ENCODE measurements around the gene STKLD1. TPM values are rescaled to one million over a fixed set of nuclear protein-coding genes. Genes with fewer than 3 reads are reported as not detected.

STKLD1 gene
- total RNA-seq, 1 donor from 2014 or later: 1.3 TPM

DNA sequence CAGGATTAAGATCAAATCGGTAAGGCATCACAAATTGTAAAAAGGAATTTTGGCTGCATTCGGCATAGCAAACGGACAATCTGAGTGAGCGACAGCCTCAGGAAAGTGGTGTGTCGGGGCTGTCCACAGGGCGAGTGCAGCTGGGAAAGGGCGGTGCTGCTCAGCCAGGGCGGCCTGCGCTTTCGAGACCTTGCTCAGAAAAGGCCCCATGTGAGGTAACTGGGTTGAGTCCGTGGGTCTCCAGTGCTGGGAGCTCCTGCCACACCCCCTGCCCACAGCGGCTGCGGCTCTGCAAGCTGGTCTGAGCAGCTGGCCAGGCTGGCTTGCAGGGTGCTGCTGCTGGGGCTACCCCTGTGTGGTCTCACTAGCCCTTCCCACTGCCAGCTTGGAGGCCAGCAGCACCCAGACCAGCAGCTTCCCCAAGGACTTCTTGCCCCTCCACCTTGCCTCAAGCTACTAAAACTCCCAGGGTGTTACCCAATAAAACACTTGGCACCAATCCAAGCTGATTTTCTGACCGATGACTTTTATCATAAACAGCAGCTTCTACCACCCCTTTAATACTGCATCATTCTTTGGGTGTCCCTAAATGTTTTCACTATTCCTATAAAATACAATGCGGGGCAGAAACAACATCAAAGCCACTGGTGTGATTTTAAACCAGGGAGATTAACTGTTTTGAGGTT, 13.7 kb upstream of the STKLD1 start:
- no peak overlapping the region for H3K4me3 ChIP-seq (ENCODE audit: low read depth, low read length)
- no peak for DNase-seq (ENCODE audit: low read depth)
- TF ChIP-seq, protein P1, sequence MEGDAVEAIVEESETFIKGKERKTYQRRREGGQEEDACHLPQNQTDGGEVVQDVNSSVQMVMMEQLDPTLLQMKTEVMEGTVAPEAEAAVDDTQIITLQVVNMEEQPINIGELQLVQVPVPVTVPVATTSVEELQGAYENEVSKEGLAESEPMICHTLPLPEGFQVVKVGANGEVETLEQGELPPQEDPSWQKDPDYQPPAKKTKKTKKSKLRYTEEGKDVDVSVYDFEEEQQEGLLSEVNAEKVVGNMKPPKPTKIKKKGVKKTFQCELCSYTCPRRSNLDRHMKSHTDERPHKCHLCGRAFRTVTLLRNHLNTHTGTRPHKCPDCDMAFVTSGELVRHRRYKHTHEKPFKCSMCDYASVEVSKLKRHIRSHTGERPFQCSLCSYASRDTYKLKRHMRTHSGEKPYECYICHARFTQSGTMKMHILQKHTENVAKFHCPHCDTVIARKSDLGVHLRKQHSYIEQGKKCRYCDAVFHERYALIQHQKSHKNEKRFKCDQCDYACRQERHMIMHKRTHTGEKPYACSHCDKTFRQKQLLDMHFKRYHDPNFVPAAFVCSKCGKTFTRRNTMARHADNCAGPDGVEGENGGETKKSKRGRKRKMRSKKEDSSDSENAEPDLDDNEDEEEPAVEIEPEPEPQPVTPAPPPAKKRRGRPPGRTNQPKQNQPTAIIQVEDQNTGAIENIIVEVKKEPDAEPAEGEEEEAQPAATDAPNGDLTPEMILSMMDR (conservative IDR thresholded peaks at IDR 0.05; ENCODE audit: low read depth, low read length): no peak

- TF ChIP-seq, protein P1 (conservative IDR thresholded peaks at IDR 0.05; ENCODE audit: low read depth, low read length): no peak
- no peak for DNase-seq (ENCODE audit: low read depth)
- H3K4me3 ChIP-seq (ENCODE audit: low read depth, low read length): no peak overlapping the region
These were observed 9.7 kb upstream of the STKLD1 start for GRCh38 chr9:133366435-133366834.

DNA sequence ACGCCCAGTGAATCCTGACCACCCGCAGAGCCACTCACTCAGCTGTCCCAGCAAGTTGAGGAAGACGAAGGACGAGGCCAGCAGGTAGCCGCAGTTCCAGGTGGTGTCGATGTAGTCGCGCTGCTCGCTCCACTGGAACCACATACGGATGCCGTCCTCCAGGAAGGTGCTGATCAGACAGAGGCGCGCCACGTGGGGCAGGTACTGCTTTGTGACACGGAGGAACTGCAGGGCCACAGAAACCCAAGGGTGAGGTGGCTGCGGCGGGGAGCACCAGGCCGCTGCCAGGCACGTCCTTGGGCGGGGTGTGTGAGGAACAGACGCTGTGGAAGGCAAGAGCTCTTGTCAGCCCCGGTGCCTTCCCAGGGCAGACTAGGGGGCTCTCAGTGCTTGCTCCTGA, 8.9 kb upstream of the STKLD1 start:
- TF ChIP-seq, protein P1 (conservative IDR thresholded peaks at IDR 0.05; ENCODE audit: low read depth, low read length): no peak
- H3K4me3 ChIP-seq (ENCODE audit: low read depth, low read length): no peak overlapping the region
- no peak for DNase-seq (ENCODE audit: low read depth)

DNA sequence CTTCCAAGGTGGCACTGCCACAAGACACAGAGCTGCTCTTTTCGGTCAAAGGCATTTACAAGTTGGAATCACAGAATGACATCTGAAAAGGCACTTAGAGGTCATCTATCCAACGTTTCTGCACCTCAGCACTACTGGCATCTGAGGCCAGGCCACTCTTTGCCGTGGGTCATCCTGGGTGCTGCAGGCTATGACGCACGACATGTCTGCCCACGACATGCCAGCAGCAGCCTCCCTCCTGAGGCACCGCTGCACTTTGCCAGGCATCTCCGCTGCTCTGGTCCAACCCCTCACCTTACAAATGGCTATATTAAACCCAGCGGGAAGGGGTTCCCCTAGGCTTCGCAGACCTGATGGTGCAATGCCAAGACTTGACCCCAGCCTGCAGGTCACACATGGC, 8.4 kb upstream of the STKLD1 start:
- TF ChIP-seq, protein P1 (conservative IDR thresholded peaks at IDR 0.05; ENCODE audit: low read depth, low read length): no peak
- no peak for DNase-seq (ENCODE audit: low read depth)
- H3K4me3 ChIP-seq (ENCODE audit: low read depth, low read length): no peak overlapping the region

- DNase-seq (ENCODE audit: low read depth): no peak
- TF ChIP-seq, protein P1 (conservative IDR thresholded peaks at IDR 0.05; ENCODE audit: low read depth, low read length): no peak
- no peak overlapping the region for H3K4me3 ChIP-seq (ENCODE audit: low read depth, low read length)
These were observed 7.8 kb upstream of the STKLD1 start for GRCh38 chr9:133368249-133368881.

DNA sequence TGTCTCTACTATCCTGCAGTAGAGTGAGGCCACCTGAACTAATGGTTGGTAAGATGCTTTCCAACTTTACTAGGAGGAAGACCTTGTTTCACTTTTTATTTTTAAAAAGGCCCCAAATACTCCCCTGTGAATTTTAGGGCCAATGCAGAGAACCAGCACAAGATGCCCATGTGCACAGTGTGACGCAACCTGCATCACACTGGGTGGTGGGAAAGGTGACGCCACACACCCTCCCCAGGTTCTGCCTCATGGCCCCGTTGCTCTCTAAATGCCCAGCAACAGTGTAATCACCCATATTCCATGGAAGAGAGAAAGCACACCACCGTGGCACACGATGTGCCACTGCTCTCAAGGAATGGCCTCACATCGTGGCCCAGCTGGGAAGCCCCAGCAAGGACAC, 6.7 kb upstream of the STKLD1 start:
- no peak overlapping the region for H3K4me3 ChIP-seq (ENCODE audit: low read depth, low read length)
- DNase-seq (ENCODE audit: low read depth): no peak
- TF ChIP-seq, protein P1 (conservative IDR thresholded peaks at IDR 0.05; ENCODE audit: low read depth, low read length): no peak

- TF ChIP-seq, protein P1 (conservative IDR thresholded peaks at IDR 0.05; ENCODE audit: low read depth, low read length): no peak
- no peak overlapping the region for H3K4me3 ChIP-seq (ENCODE audit: low read depth, low read length)
- DNase-seq (ENCODE audit: low read depth): no peak
These were observed 6.2 kb upstream of the STKLD1 start for GRCh38 chr9:133369933-133370332.

Measured in epithelial cell of proximal tubule (primary cell).